Endodermal cell (in vitro differentiated cells): ENCODE results near the gene CD82. TPM values are rescaled to one million over a fixed set of nuclear protein-coding genes. Genes with fewer than 3 reads are reported as not detected.

ENCODE experiments used
- DNase-seq: peaks from one replicate; pipeline ENCODE4 v3.0.0-alpha.2; 2017
- H3K27ac ChIP-seq: 2 replicates; pipeline ENCODE4 v1.5.1; 2013; ENCODE audit warnings: mild to moderate bottlenecking, low read depth, low read length, moderate library complexity
- H3K27me3 ChIP-seq: 2 replicates; pipeline ENCODE4 v1.6.1; 2013; ENCODE audit warnings: mild to moderate bottlenecking, low read length, moderate library complexity; ENCODE audit not compliant: insufficient read depth, control insufficient read depth, poor library complexity, severe bottlenecking
- H3K36me3 ChIP-seq: 2 replicates; pipeline ENCODE4 v1.7.0; 2013; ENCODE audit warnings: mild to moderate bottlenecking, low read length, moderate library complexity; ENCODE audit not compliant: control insufficient read depth, insufficient read depth
- H3K4me1 ChIP-seq: one replicate; pipeline ENCODE4 v1.7.0; 2013; ENCODE audit warnings: low read length; ENCODE audit not compliant: control insufficient read depth, insufficient read depth
- H3K4me3 ChIP-seq: 2 replicates; pipeline ENCODE4 v1.5.1; 2013; ENCODE audit warnings: mild to moderate bottlenecking, low read length, moderate library complexity
- H3K9ac ChIP-seq: 2 replicates; pipeline ENCODE4 v1.6.1; 2013; ENCODE audit warnings: mild to moderate bottlenecking, low read length, moderate library complexity; ENCODE audit not compliant: poor library complexity, severe bottlenecking; ENCODE audit errors: extremely low read depth
- H3K9me3 ChIP-seq: 2 replicates; pipeline ENCODE4 v1.6.1; 2013; ENCODE audit warnings: mild to moderate bottlenecking, low read length, moderate library complexity; ENCODE audit not compliant: control insufficient read depth
- H3K27ac Mint-ChIP-seq: 2 replicates; pipeline ENCODE4 v1.8.0; 2020; ENCODE audit warnings: mixed read lengths
- H3K27me3 Mint-ChIP-seq: 2 replicates; pipeline ENCODE4 v1.8.0; 2021; ENCODE audit warnings: mild to moderate bottlenecking, mixed read lengths; ENCODE audit not compliant: insufficient read depth
- H3K36me3 Mint-ChIP-seq: 2 replicates; pipeline ENCODE4 v1.8.0; 2020; ENCODE audit warnings: low read depth, mixed read lengths
- H3K4me1 Mint-ChIP-seq: 2 replicates; pipeline ENCODE4 v1.8.0; 2020; ENCODE audit warnings: mixed read lengths
- H3K4me3 Mint-ChIP-seq: 2 replicates; pipeline ENCODE4 v1.8.0; 2020; ENCODE audit warnings: mild to moderate bottlenecking, moderate library complexity, mixed read lengths
- H3K9me3 Mint-ChIP-seq: 2 replicates; pipeline ENCODE4 v1.8.0; 2020; ENCODE audit warnings: mild to moderate bottlenecking, mixed read lengths
- WGBS, 2 experiments: methylation state at CpG; one replicate each; pipeline versions ENCODE4 v1.1.5 to v1.1.7; 2013; ENCODE audit warnings: missing lambda C conversion rate in 2 of 2, mixed read lengths in 1 of 2; ENCODE audit not compliant: insufficient coverage in 1 of 2, insufficient read length in 1 of 2; 5-methylcytosine and 5-hydroxymethylcytosine counted together
- total RNA-seq, 2 donors: library from RNA; stranded (reverse); fragmentation: NEBNext Ultra II Directional in 1 of 2; extraction: Animal tissue kit (Norgen Biotek cat#: 25700) in 1 of 2; gene quantifications; 2 replicates in 1 of 2; 3 replicates in 1 of 2; pipeline ENCODE4 v1.2.1, GENCODE V29; 2021
- TF ChIP-seq, protein P1 (sequence below): fragments of 200-600 bp; sonication (generic); conservative IDR thresholded peaks from 2 replicates; pipeline ENCODE4 v1.5.0; 2021; ENCODE audit warnings: antibody characterized with exemption, mild to moderate bottlenecking

CD82 gene
- total RNA-seq, 2 donors from 2014 or later = 1.7 to 3.0 TPM

DNA sequence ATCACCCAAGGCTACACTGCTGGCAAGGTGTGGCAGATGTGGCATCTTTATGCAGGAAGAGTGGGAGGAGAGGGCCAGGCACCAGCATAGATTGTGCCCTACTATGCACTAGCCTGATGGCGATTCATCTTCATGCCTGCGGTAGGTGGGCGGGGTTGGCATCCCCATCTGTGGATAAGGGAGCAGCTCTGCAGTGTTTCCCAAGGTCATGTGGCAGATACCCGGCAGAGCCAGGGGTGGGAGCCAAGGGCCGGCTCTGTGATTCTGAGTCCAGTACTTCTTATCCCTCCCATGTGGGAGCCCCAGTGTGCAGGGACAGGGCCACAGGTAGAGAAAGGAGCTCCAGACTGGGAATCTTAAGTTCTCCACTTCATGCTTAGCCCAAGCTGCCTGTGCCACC is 20.0 kb downstream of the CD82 start:
- H3K4me1 Mint-ChIP-seq = peaks cover 8% of the 10 kb centered on the region
- H3K9me3 ChIP-seq = peaks cover 6% of the 10 kb centered on the region
- WGBS, 2 experiments = 89 to 100% methylated on average over 3 to 5 of the region's 5 CpGs
- H3K27ac Mint-ChIP-seq = no peak overlapping the region
- H3K36me3 ChIP-seq = no peaks in the 10 kb centered on the region
- no peak overlapping the region for H3K4me3 ChIP-seq
- DNase-seq = no peak
- no peaks in the 10 kb centered on the region for H3K27me3 ChIP-seq
- H3K27me3 Mint-ChIP-seq = peaks cover 4% of the 10 kb centered on the region
- no peaks in the 10 kb centered on the region for H3K4me1 ChIP-seq
- H3K4me3 Mint-ChIP-seq = no peak overlapping the region
- H3K36me3 Mint-ChIP-seq = no peaks in the 10 kb centered on the region
- H3K27ac ChIP-seq = no peak overlapping the region
- no peak overlapping the region for H3K9ac ChIP-seq
- H3K9me3 Mint-ChIP-seq = peaks cover 11% of the 10 kb centered on the region
- TF ChIP-seq, protein P1, sequence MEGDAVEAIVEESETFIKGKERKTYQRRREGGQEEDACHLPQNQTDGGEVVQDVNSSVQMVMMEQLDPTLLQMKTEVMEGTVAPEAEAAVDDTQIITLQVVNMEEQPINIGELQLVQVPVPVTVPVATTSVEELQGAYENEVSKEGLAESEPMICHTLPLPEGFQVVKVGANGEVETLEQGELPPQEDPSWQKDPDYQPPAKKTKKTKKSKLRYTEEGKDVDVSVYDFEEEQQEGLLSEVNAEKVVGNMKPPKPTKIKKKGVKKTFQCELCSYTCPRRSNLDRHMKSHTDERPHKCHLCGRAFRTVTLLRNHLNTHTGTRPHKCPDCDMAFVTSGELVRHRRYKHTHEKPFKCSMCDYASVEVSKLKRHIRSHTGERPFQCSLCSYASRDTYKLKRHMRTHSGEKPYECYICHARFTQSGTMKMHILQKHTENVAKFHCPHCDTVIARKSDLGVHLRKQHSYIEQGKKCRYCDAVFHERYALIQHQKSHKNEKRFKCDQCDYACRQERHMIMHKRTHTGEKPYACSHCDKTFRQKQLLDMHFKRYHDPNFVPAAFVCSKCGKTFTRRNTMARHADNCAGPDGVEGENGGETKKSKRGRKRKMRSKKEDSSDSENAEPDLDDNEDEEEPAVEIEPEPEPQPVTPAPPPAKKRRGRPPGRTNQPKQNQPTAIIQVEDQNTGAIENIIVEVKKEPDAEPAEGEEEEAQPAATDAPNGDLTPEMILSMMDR = no peak

DNA sequence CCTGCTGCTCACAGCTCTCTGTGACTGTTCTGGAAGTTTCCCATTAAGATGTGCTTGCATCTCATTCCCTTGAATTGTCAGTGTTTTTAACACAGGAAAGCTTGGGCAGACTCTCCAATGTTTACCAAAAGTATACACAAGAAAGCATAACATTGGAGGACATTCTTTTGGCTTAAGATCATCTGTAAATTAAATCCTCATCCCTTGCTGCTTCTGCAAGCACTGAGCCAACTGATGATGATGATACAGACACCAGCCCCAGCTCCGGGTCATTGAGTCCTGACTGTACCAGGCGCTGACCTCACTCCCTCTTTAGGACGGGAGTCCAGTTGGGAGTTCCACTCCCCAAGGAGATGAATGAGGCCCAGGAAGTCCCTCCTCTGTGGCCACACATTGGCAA is 23.8 kb downstream of the CD82 start:
- Mint-ChIP-seq H3K4me3 (no peak overlapping the region), H3K4me1 (peaks cover 4% of the 10 kb centered on the region), H3K27me3 (no peaks in the 10 kb centered on the region), H3K27ac (no peak overlapping the region), H3K9me3 (no peaks in the 10 kb centered on the region), H3K36me3 (no peaks in the 10 kb centered on the region)
- H3K36me3 ChIP-seq = no peaks in the 10 kb centered on the region
- no peaks in the 10 kb centered on the region for H3K4me1 ChIP-seq
- no peak overlapping the region for H3K27ac ChIP-seq
- TF ChIP-seq, protein P1 = no peak
- no peak for DNase-seq
- H3K9me3 ChIP-seq = no peaks in the 10 kb centered on the region
- H3K4me3 ChIP-seq = no peak overlapping the region
- 81 to 100% methylated on average over 1 to 3 of the region's 3 CpGs for WGBS, 2 experiments
- no peak overlapping the region for H3K9ac ChIP-seq
- no peaks in the 10 kb centered on the region for H3K27me3 ChIP-seq

DNA sequence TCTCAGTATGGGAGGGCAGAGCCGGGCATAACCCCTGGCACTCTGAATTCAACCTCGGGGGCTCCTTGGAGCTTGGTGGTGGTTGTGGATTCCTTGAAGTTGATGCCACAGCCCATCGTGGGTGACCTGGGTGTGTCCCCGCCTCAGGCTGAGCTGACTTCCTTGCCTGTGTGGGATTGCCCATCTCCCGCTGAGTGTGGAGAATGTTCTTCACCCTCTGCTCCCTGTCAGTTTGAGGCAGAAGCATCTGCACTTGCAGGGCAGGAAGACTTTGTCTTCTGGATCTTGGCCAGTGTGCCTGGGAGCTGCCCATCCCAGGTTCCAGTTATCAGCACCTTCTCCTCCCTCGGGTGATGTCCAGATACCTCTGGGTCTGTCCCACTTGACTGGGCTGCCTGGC is 25.3 kb downstream of the CD82 start:
- no peaks in the 10 kb centered on the region for H3K4me1 ChIP-seq
- Mint-ChIP-seq H3K9me3 (no peaks in the 10 kb centered on the region), H3K27ac (no peak overlapping the region), H3K27me3 (no peaks in the 10 kb centered on the region), H3K4me1 (peaks cover 2% of the 10 kb centered on the region), H3K36me3 (no peaks in the 10 kb centered on the region), H3K4me3 (no peak overlapping the region)
- H3K9ac ChIP-seq = no peak overlapping the region
- TF ChIP-seq, protein P1 = no peak
- H3K36me3 ChIP-seq = no peaks in the 10 kb centered on the region
- no peak overlapping the region for H3K27ac ChIP-seq
- DNase-seq = no peak
- no peaks in the 10 kb centered on the region for H3K27me3 ChIP-seq
- no peaks in the 10 kb centered on the region for H3K9me3 ChIP-seq
- no peak overlapping the region for H3K4me3 ChIP-seq
- WGBS, 2 experiments = 40 to 76% methylated on average over 2 to 6 of the region's 6 CpGs
